NB4 (cell line): ENCODE data around the gene CD38.

Source experiments
- CTCF ChIP-seq: IDR thresholded peaks from one replicate; pipeline ENCODE4 v1.5.1; 2012; ENCODE audit warnings: low read depth, low read length
- MAX ChIP-seq: IDR thresholded peaks from 2 replicates; pipeline ENCODE4 v1.6.1; 2011; ENCODE audit warnings: low read depth, low read length
- POLR2A ChIP-seq: IDR thresholded peaks from 2 replicates; pipeline ENCODE4 v1.6.1; 2011; ENCODE audit warnings: mild to moderate bottlenecking; ENCODE audit not compliant: insufficient read length; ENCODE audit errors: extremely low read depth

- peak; percentile 26 for TF ChIP-seq POLR2A
- no peak for TF ChIP-seq CTCF
- no peak; the same call in 1 of the 2 replicates for TF ChIP-seq MAX
Measured at GRCh38 chr4:15778289-15779241, at the start of gene CD38.
